HG02623 (cell line): Measurements from ENCODE around the gene PROB1.
"Not testable (repeated sequence)": the region's sequence is repeated elsewhere in the genome, so short reads cannot be mapped to it uniquely, and the experiment has no call there.

Experiments
- ATAC-seq: cut with Tn5 transposase; IDR thresholded peaks from one replicate; pipeline ENCODE4 v1.9.1; 2021; ENCODE audit warnings: moderate library complexity; ENCODE audit not compliant: unreplicated experiment

Gene PROB1

DNA sequence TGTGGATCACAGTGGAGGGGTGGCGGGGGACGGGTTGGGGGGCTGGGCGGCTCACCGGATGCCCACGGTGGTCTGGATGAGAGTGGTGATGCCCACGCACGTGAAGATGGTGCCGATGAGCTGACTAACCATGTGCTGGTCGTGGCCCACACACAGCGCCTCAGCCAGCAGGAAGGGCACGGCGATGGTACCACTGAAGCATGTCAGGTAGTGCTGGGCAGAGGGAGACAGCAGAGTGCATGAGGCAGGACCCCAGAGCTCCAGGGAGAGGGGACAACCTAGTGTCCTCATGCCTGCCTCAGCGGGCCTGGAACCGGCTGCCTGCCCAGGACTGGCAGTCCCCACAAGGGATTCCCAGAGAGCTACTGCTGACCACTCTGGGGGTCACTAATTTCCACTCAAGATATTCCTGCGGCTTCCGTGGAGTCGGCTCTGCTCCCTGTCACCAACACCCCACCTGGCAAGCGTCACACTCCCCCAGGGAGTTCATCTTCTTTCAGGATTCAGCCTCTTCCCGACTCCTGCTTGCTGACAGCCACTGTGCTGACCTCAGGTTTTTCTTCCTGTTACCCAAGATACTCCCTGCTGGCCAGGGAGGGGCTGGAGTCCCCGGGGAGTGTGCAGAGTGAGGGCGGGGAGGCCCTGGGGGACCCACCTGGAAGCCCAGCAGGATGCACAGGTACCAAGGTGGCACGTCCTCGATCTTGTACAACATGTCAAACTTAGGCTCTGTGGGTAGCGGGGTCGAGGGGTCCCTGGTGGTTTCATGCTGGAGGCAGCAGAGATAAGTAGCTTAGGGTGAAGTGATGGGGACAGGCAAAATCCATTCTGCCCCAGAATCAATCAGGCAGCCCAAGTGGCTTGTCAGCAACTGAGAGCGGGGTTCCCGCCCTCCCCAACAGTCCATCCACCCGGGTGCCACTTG, 12.8 kb downstream of the PROB1 start:
- ATAC-seq = no peak

DNA sequence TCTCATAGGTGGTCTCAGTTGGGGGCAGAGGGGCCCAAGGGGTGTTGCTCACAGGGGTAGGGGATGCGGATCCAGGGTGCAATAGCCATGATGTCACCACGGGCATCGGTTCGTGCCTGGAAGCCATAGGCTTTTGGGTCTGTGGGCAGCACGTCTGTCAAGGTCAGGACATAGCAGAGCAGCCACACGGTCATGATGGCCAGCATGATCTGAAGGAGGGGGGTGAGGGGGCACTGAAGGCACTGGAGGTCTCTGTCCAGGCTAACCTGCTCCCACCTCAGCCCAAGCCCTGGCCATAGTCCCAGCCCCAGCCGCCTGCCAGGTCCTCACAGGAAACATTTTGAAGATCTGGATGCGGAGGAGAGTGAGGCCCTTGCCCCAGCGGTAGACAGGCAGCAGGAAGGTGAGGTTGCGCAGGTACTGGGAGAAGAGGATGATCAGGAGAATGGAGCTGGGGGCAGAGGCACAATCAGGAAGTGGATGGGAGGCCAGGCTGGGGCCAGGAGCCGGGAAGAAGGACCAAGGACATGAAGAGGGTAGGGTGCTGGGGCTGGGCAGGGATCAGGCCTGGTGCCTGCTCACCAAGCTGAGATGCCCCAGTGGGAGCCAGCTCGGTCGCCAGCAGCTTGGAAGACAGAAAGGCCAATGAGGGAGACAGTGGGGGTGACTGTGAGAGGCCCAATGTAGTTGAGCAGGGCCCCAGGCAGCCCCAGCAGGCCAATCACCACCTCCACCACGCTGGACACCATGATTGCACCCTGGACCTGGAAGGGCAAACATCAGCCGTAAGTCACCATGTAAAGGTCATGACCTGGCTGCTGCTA, 15.1 kb downstream of the PROB1 start:
- ATAC-seq = no peak

DNA sequence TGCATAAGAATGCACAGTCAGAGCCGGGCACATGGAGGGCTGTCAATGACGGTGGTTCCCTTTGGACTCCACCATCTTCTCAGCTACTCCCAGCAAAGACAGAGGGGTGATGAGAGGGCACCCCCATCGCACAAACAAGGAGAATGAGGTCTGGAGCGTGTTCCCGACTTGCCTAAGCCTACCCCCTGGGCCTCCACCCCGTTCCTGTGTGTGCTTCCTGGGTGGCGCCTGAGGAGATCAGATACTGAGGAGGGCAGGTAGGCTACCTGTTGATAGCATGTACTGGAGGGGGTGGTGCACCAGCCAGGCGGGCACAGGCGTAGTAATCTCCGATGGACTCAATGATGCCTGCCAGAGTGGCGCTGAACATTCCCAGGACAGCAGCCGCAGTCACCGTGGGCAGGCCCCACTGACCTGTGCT, 16.0 kb downstream of the PROB1 start:
- no peak for ATAC-seq

GRCh38 chr5:139378101-139378825, 16.6 kb downstream of the PROB1 start:
- no peak for ATAC-seq

DNA sequence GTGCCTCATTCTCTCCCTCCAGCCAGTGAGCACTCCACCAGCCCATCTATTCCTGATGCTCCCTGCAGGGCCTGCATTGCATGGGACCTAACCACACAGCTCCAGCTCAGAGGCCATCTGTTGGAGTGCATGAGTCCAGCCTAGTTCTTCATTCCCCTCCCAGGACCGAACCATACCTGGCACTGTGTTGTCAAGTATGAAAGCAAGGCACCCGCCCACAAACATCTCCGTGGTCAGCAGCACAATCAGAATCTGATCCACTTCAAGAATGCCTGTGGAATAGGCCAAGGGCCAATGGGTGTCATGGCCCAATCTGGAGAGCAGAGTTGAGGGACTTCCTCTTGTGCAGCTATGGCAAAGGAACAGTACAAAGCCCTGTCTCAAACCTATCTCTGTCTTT, 17.7 kb downstream of the PROB1 start:
- ATAC-seq = no peak

GRCh38 chr5:139376364-139376763, 18.5 kb downstream of the PROB1 start:
- no peak for ATAC-seq

GRCh38 chr5:139374909-139375308, 20.0 kb downstream of the PROB1 start:
- ATAC-seq = no peak

GRCh38 chr5:139371482-139372435, 23.1 kb downstream of the PROB1 start:
- no peak for ATAC-seq

- no peak for ATAC-seq
These were observed 25.7 kb downstream of the PROB1 start for GRCh38 chr5:139369181-139369580.

GRCh38 chr5:139368613-139369012, 26.3 kb downstream of the PROB1 start:
- ATAC-seq = no peak

- ATAC-seq = no peak
These were observed 30.4 kb downstream of the PROB1 start for GRCh38 chr5:139364466-139364865.

DNA sequence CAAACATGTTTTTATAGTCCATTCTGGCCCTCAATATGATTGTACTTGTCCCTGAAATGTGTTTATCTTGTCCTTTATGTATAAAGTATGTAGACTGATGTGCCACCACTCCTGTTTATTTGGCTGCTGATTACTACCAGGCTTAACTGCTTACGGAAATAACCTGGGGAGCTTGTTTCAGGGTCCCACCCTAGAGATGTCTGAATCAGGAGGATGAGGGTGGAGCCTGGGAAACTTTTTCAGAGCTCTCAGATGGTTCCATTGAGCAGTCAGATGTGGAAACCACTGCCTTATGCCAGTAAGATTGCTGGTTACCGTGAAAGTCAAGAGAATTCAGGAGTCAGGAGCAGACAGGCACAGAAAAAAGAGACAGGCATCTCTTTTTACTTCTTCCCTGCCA, 31.0 kb downstream of the PROB1 start:
- no peak for ATAC-seq

DNA sequence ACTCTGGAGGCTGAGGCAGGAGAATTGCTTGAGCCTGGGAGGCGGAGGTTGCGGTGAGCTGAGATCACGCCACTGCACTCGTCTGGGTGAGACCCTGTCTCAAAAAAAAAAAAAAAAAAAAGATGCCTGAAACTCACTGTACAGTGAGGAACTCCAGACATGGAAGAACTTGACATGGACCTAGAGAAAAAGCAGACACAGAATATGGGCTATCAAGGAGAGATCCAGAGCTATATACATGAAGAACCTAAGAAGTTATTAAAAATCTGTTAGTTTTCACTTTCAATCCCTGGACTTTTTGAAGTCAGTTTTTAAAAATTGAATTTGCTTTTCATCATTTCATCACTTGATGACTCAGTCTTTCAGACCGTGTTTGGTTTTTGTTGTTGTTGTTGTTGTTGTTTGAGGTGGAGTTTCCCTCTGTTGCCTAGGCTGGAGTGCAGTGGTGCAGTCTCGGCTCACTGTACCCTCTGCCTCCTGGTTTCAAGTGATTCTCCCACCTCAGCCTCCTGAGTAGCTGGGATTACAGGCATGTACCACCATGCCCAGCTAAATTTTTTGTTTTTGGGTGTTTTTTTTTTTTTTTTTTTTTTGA, 33.0 kb downstream of the PROB1 start:
- no peak for ATAC-seq

- ATAC-seq = no peak
These were observed 34.5 kb downstream of the PROB1 start for GRCh38 chr5:139360384-139360783.

GRCh38 chr5:139358064-139358463, 36.8 kb downstream of the PROB1 start:
- ATAC-seq = no peak

- ATAC-seq = not testable (repeated sequence)
These were observed 39.0 kb downstream of the PROB1 start for GRCh38 chr5:139355900-139356299.

DNA sequence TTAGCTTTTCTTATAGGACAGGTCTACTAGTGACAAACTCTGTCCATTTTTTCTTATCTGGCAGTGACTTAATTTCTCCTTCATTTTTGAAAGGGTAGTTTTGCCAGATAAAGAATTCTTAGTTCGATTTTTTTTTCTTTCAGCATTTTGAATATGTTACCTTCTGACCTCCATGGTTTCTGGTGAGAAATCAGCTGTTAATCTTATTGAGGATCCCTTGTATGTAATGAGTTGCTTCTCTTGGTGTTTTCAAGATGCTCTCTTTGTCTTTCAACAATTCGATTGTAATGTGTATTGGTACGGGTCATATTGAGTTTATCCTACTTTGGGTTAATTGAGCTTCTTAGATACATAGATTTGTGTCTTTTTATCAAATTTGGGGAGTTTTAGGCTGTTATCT, 40.7 kb downstream of the PROB1 start:
- no peak for ATAC-seq

- ATAC-seq = not testable (repeated sequence)
These were observed 47.0 kb downstream of the PROB1 start for GRCh38 chr5:139347863-139348262.

GRCh38 chr5:139345442-139345841, 49.5 kb downstream of the PROB1 start:
- not testable (repeated sequence) for ATAC-seq

GRCh38 chr5:139344177-139344576, 50.7 kb downstream of the PROB1 start:
- no peak for ATAC-seq
